Measurements from ENCODE around the gene TMC1. TPM values are rescaled to one million over a fixed set of nuclear protein-coding genes. Genes with fewer than 3 reads are reported as not detected.

Gene TMC1
- total RNA-seq, 2 donors from 2014 or later: not detected

- Histone ChIP-seq H3K27me3 (replicated peaks; ENCODE audit: insufficient read depth) (no peaks in the 10 kb centered on the region), H3K4me1 (ENCODE audit: control insufficient read depth in 1 of 2, low read depth in 2 of 2) (no peaks in the 10 kb centered on the region), H3K4me3 (no peak overlapping the region), H3K27ac (no peak overlapping the region), H3K9me3 (no peaks in the 10 kb centered on the region), H3K36me3 (no peaks in the 10 kb centered on the region)
- DNase-seq (ENCODE audit: low spot score): no peak
- ATAC-seq (ENCODE audit: insufficient number of reproducible peaks, low FRiP score, low read depth): no peak
- no peak for TF ChIP-seq CTCF (IDR thresholded peaks at IDR 0.05)
These were observed 254.2 kb downstream of the TMC1 start for GRCh38 chr9:72775570-72775969.

GRCh38 chr9:72779614-72780013, 258.2 kb downstream of the TMC1 start:
- no peak for ATAC-seq (ENCODE audit: insufficient number of reproducible peaks, low FRiP score, low read depth)
- no peak for TF ChIP-seq CTCF (IDR thresholded peaks at IDR 0.05)
- Histone ChIP-seq H3K4me3 (no peak overlapping the region), H3K27ac (no peak overlapping the region), H3K4me1 (ENCODE audit: control insufficient read depth in 1 of 2, low read depth in 2 of 2) (no peaks in the 10 kb centered on the region), H3K36me3 (no peaks in the 10 kb centered on the region), H3K9me3 (no peaks in the 10 kb centered on the region), H3K27me3 (replicated peaks; ENCODE audit: insufficient read depth) (no peaks in the 10 kb centered on the region)
- DNase-seq (ENCODE audit: low spot score): no peak

GRCh38 chr9:72786948-72787347, 265.5 kb downstream of the TMC1 start:
- Histone ChIP-seq H3K4me3 (no peak overlapping the region), H3K4me1 (ENCODE audit: control insufficient read depth in 1 of 2, low read depth in 2 of 2) (no peaks in the 10 kb centered on the region)

GRCh38 chr9:72788966-72789735, 267.7 kb downstream of the TMC1 start:
- Histone ChIP-seq H3K27ac (no peak overlapping the region), H3K4me3 (no peak overlapping the region), H3K9me3 (no peaks in the 10 kb centered on the region), H3K27me3 (replicated peaks; ENCODE audit: insufficient read depth) (no peaks in the 10 kb centered on the region), H3K4me1 (ENCODE audit: control insufficient read depth in 1 of 2, low read depth in 2 of 2) (no peaks in the 10 kb centered on the region), H3K36me3 (no peaks in the 10 kb centered on the region)
- no peak for TF ChIP-seq CTCF (IDR thresholded peaks at IDR 0.05)
- DNase-seq (ENCODE audit: low spot score): no peak
- no peak for ATAC-seq (ENCODE audit: insufficient number of reproducible peaks, low FRiP score, low read depth)

More at GRCh38 chr9:72786948-72787347, 265.5 kb downstream of the TMC1 start:
- Histone ChIP-seq H3K36me3 (no peaks in the 10 kb centered on the region), H3K27me3 (replicated peaks; ENCODE audit: insufficient read depth) (no peaks in the 10 kb centered on the region), H3K9me3 (no peaks in the 10 kb centered on the region), H3K27ac (no peak overlapping the region)
- DNase-seq (ENCODE audit: low spot score) (no peak), ATAC-seq (ENCODE audit: insufficient number of reproducible peaks, low FRiP score, low read depth) (no peak)
- TF ChIP-seq CTCF (IDR thresholded peaks at IDR 0.05): no peak

- Histone ChIP-seq H3K27ac (no peak overlapping the region), H3K4me1 (ENCODE audit: control insufficient read depth in 1 of 2, low read depth in 2 of 2) (no peaks in the 10 kb centered on the region), H3K9me3 (no peaks in the 10 kb centered on the region), H3K4me3 (no peak overlapping the region), H3K36me3 (no peaks in the 10 kb centered on the region), H3K27me3 (replicated peaks; ENCODE audit: insufficient read depth) (no peaks in the 10 kb centered on the region)
- ATAC-seq (ENCODE audit: insufficient number of reproducible peaks, low FRiP score, low read depth) (no peak), DNase-seq (ENCODE audit: low spot score) (no peak)
- TF ChIP-seq CTCF (IDR thresholded peaks at IDR 0.05): no peak
These were observed 268.5 kb downstream of the TMC1 start for GRCh38 chr9:72789885-72790284.
